MCF 10A (cell line): Measurements from ENCODE around the gene KCTD15. TPM values are rescaled to one million over a fixed set of nuclear protein-coding genes. Genes with fewer than 3 reads are reported as not detected.

Experiments used
- BruUV-seq: library from RNA; stranded (reverse); fragments of 400-500 nt; replicated peaks from 2 replicates; lab custom pipeline; 2021; lab: Mats Ljungman, UMichigan
- CTCF ChIA-PET: fragments of 300-600 bp; sonication (Branson Sonifier 250); formaldehyde crosslinking; extraction: SDS; loops from one replicate; lab custom pipeline; 2021; ENCODE audit warnings: antibody characterized with exemption, inconsistent platforms; lab: Yijun Ruan, JAX
- POLR2A ChIA-PET: fragments of 300-600, 350-650 bp; sonication (Branson Sonifier 250); formaldehyde crosslinking; extraction: SDS; loops from one replicate; lab custom pipeline; 2020; ENCODE audit warnings: antibody characterized with exemption, inconsistent platforms; lab: Yijun Ruan, JAX
- DNase-seq: peaks from one replicate; pipeline ENCODE4 v3.0.0-alpha.2; 2018; ENCODE audit not compliant: unreplicated experiment
- H3K27ac Mint-ChIP-seq: one replicate; pipeline ENCODE4 v1.8.0; 2022; ENCODE audit warnings: mild to moderate bottlenecking, low read depth, mixed read lengths; ENCODE audit not compliant: unreplicated experiment
- H3K27me3 Mint-ChIP-seq: one replicate; pipeline ENCODE4 v1.8.0; 2022; ENCODE audit warnings: mixed read lengths; ENCODE audit not compliant: insufficient read depth, unreplicated experiment
- H3K36me3 Mint-ChIP-seq: one replicate; pipeline ENCODE4 v1.8.0; 2022; ENCODE audit warnings: mild to moderate bottlenecking, moderate library complexity, mixed read lengths; ENCODE audit not compliant: insufficient read depth, unreplicated experiment
- H3K4me1 Mint-ChIP-seq: one replicate; pipeline ENCODE4 v1.8.0; 2022; ENCODE audit warnings: mixed read lengths; ENCODE audit not compliant: insufficient read depth, unreplicated experiment
- H3K4me3 Mint-ChIP-seq: one replicate; pipeline ENCODE4 v1.8.0; 2022; ENCODE audit warnings: mild to moderate bottlenecking, moderate library complexity, mixed read lengths; ENCODE audit not compliant: unreplicated experiment
- H3K9me3 Mint-ChIP-seq: one replicate; pipeline ENCODE4 v1.8.0; 2022; ENCODE audit warnings: mixed read lengths; ENCODE audit not compliant: unreplicated experiment
- intact Hi-C: fragments of 100-400 bp; cut with micrococcal nuclease; formaldehyde crosslinking; loops from 2 replicates; pipeline ENCODE4 v1.14.1; 2022
- total RNA-seq: library from RNA; stranded (reverse); gene quantifications from 2 replicates; pipeline ENCODE4 v1.2.3, GENCODE V29; 2022
- TF ChIP-seq, protein P1 (sequence below): fragments of 200-600 bp; IDR thresholded peaks from one replicate; pipeline ENCODE4 v1.8.0; 2022; ENCODE audit warnings: antibody characterized with exemption, mild to moderate bottlenecking; ENCODE audit not compliant: unreplicated experiment

KCTD15 gene
- total RNA-seq, 1 experiment from 2014 or later = 53.7 TPM

DNA sequence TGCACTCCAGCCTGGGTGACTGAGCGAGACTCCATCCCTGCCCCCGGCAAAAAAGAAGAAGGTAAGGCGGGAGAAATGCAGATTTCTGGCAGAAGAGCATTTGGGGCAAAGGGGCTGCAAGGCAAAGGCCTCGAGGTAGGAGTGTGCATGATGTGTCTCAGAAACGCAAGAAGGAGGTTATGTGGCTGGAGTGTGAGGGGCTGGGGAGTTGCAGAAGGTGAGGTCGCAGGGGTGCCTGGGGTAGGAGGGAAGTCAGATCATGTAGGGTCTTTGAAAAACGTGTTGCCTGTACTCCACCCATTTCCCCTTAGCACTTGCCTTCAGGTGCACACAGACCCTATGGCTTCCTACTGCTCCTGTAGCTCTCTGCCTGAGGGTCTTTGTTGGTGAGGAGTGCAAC is 29.9 kb downstream of the KCTD15 start:
- H3K4me3 Mint-ChIP-seq = no peak overlapping the region
- H3K4me1 Mint-ChIP-seq = no peaks in the 10 kb centered on the region
- DNase-seq = no peak
- POLR2A ChIA-PET = interaction anchor here (0.8 kb wide), 1 partner anchor 184 kb away, joined by 3 read pairs; no protein-coding TSS in a partner anchor
- no peaks in the 10 kb centered on the region for H3K9me3 Mint-ChIP-seq
- peaks cover 6% of the 10 kb centered on the region for H3K36me3 Mint-ChIP-seq
- no peaks in the 10 kb centered on the region for H3K27me3 Mint-ChIP-seq
- H3K27ac Mint-ChIP-seq = no peak overlapping the region
- CTCF ChIA-PET = interaction anchor here (1.0 to 1.2 kb wide), 2 partner anchors 42 to 171 kb away, joined by 5 to 6 read pairs; no protein-coding TSS in a partner anchor
- TF ChIP-seq, protein P1, sequence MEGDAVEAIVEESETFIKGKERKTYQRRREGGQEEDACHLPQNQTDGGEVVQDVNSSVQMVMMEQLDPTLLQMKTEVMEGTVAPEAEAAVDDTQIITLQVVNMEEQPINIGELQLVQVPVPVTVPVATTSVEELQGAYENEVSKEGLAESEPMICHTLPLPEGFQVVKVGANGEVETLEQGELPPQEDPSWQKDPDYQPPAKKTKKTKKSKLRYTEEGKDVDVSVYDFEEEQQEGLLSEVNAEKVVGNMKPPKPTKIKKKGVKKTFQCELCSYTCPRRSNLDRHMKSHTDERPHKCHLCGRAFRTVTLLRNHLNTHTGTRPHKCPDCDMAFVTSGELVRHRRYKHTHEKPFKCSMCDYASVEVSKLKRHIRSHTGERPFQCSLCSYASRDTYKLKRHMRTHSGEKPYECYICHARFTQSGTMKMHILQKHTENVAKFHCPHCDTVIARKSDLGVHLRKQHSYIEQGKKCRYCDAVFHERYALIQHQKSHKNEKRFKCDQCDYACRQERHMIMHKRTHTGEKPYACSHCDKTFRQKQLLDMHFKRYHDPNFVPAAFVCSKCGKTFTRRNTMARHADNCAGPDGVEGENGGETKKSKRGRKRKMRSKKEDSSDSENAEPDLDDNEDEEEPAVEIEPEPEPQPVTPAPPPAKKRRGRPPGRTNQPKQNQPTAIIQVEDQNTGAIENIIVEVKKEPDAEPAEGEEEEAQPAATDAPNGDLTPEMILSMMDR = no peak
- no TSS peak for BruUV-seq
- intact Hi-C loops = no loop called here

DNA sequence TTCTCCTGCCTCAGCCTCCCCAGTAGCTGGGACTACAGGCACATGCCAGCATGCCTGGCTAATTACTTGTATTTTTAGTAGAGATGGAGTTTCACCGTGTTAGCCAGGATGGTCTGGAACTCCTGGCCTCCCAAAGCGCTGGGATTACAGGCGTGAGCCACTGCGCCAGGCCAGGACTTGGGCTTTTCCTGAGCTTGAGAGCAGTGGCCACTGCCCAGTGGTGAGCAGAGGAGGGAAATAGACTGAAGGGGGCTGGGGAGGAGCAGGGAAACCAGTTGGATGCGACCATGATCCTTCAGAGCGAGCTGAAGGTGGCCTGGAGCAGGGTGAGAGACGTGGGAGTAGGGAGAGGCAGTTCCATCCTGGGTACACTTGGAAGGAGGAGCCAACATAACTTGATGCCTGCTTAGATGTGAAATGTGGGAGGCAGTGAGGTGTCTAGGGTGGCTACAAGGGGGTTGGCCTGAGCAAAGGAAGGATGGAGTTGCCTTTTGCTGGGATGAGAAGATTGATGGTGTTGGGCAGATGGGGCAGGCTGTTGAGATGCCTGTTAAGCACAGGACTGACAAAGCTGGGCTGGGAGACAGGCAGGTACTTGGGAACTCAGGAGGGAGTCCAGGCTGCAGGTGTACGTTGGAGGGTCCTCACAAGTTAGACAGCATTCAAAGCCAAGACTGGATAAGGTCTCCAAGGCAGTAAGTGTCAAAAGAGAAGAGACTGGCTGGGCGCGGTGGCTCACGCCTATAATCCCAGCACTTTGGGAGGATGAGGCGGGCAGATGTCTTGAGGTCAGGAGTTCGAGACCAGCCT is 31.8 kb downstream of the KCTD15 start:
- CTCF ChIA-PET = interaction anchor here (0.9 to 1.2 kb wide), 3 partner anchors 9 to 34 kb away, joined by 3 to 5 read pairs (median 5); no protein-coding TSS in a partner anchor
- H3K4me1 Mint-ChIP-seq = no peaks in the 10 kb centered on the region
- peaks cover 6% of the 10 kb centered on the region for H3K36me3 Mint-ChIP-seq
- no peak overlapping the region for H3K27ac Mint-ChIP-seq
- POLR2A ChIA-PET = interaction anchor here (0.7 kb wide), 1 partner anchor 30 kb away, joined by 3 read pairs; no protein-coding TSS in a partner anchor
- H3K4me3 Mint-ChIP-seq = no peak overlapping the region
- intact Hi-C loops = no loop called here
- no TSS peak for BruUV-seq
- no peak for DNase-seq
- H3K27me3 Mint-ChIP-seq = no peaks in the 10 kb centered on the region
- no peaks in the 10 kb centered on the region for H3K9me3 Mint-ChIP-seq
- TF ChIP-seq, protein P1 = no peak

DNA sequence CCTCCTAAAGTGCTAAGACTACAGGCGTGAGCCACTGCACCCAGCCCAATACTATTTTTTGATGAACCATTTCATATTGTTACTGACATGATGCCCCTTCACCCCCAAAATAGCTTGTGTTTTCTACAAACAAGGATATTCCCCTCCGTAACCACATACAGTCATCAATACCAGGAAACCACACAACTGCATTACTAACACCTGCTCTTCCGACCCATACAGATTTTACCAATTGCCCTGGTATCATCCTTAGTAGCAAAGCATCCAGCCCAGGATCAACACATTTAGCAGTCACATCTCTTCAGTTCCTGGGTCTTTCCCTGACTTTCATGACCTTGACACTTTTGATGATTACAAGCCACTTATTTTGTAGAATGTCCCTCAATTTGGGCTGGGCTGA is 33.6 kb downstream of the KCTD15 start:
- Mint-ChIP-seq H3K4me3 (no peak overlapping the region), H3K27me3 (peaks cover 11% of the 10 kb centered on the region), H3K36me3 (peaks cover 6% of the 10 kb centered on the region), H3K9me3 (no peaks in the 10 kb centered on the region), H3K4me1 (no peaks in the 10 kb centered on the region), H3K27ac (no peak overlapping the region)
- TF ChIP-seq, protein P1 = no peak
- no TSS peak for BruUV-seq
- intact Hi-C loops = no loop called here
- no peak for DNase-seq
- CTCF ChIA-PET = interaction anchor here (0.6 kb wide), 1 partner anchor 54 kb away, joined by 4 read pairs; no protein-coding TSS in a partner anchor
- POLR2A ChIA-PET = no interaction called here

DNA sequence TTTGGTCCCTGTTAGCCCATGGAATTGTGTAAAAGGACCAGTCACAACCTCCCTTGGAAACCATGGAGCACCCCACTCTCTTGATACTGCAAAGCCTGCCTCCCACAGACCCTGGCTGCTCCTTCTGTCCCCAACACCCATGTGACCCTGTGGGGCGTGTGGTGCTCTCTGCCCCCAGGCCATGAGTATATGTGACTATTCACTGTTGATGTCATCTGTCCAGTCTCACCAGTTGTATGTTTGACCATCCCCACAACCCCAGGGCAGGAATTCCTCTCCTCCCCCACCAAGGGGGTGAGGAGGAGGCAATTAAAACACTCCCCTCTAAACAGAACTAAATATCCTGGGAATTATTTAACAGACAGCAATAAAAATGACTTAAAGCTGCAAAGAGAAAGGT is 35.2 kb downstream of the KCTD15 start:
- DNase-seq = no peak
- no peak overlapping the region for H3K4me3 Mint-ChIP-seq
- CTCF ChIA-PET = no interaction called here
- H3K27me3 Mint-ChIP-seq = peaks cover 12% of the 10 kb centered on the region
- BruUV-seq = no TSS peak
- no peak overlapping the region for H3K27ac Mint-ChIP-seq
- intact Hi-C loops = no loop called here
- TF ChIP-seq, protein P1 = no peak
- H3K9me3 Mint-ChIP-seq = no peaks in the 10 kb centered on the region
- no peaks in the 10 kb centered on the region for H3K4me1 Mint-ChIP-seq
- H3K36me3 Mint-ChIP-seq = peaks cover 6% of the 10 kb centered on the region
- POLR2A ChIA-PET = interaction anchor here (0.6 kb wide), 1 partner anchor 11 kb away, joined by 3 read pairs; no protein-coding TSS in a partner anchor
